Cardiac muscle cell (in vitro differentiated cells and primary cell): ENCODE data around the gene CYP2F1. TPM values are rescaled to one million over a fixed set of nuclear protein-coding genes. Genes with fewer than 3 reads are reported as not detected.
A peak's percentile ranks its signal among the peaks of the same experiment; 100 is the strongest.
"Not testable (repeated sequence)": the region's sequence is repeated elsewhere in the genome, so short reads cannot be mapped to it uniquely, and the experiment has no call there.

ENCODE experiments used
- DNase-seq, 2 donors: peaks; one replicate each; pipeline versions ENCODE4 v3.0.0 to v3.0.0-alpha.2; 2010 to 2017; ENCODE audit warnings: low read depth in 1 of 2, low spot score in 1 of 2
- H3K27ac ChIP-seq: fragments of 200-600 bp; sonication (generic); 2 replicates; pipeline ENCODE4 v1.5.1; 2016
- H3K27me3 ChIP-seq: fragments of 200-600 bp; sonication (generic); 2 replicates; pipeline ENCODE4 v1.6.0; 2016; ENCODE audit warnings: control low read depth
- H3K36me3 ChIP-seq: fragments of 200-600 bp; sonication (generic); 2 replicates; pipeline ENCODE4 v1.5.1; 2016; ENCODE audit warnings: control low read depth
- H3K4me1 ChIP-seq: fragments of 200-600 bp; sonication (generic); 2 replicates; pipeline ENCODE4 v1.8.1; 2017; ENCODE audit warnings: low read depth, mild to moderate bottlenecking, mixed run types
- H3K4me3 ChIP-seq: fragments of 200-600 bp; sonication (generic); 2 replicates; pipeline ENCODE4 v1.5.1; 2016; ENCODE audit warnings: mild to moderate bottlenecking
- H3K9me3 ChIP-seq: fragments of 200-600 bp; sonication (generic); 2 replicates; pipeline ENCODE4 v1.5.1; 2017; ENCODE audit warnings: low read depth, mild to moderate bottlenecking, control low read depth
- polyA plus RNA-seq: library from polyadenylated mRNA; unstranded; fragments of >200 nt; fragmentation: Nextera tagmentation; extraction: Ambion mirVana; gene quantifications from 2 replicates; pipeline ENCODE4 v1.2.1, GENCODE V29; 2016
- total RNA-seq: library from RNA; depleted of rRNA; stranded (reverse); fragments of >200 nt; gene quantifications from 2 replicates; pipeline ENCODE4 v1.2.3, GENCODE V29; 2016
- TF ChIP-seq, protein P1 (sequence below): IDR thresholded peaks from 2 replicates; pipeline ENCODE4 v1.5.1; 2012; ENCODE audit warnings: low read depth, mild to moderate bottlenecking, low read length

CYP2F1 gene
- total and polyA plus RNA-seq, 2 experiments from 2014 or later: not detected

DNA sequence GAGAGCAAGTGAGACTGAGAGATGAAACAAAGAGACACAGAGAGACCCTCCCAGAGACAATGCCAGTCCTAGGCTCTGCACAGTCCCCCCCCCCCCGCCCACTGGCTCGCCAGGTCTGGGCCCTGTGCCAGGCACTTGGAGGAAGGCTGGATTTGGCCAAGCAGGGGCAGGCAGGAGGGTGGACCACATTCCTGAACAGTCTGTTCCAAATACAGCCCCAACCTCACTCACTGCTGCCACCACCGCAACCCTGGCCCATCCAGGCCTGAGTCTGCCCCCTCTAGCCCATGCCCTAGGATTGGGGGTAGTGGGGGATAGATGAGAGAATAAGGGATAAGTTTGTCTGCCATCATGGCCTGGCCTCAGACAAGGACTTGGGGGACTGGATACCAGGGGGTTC, 19.0 kb downstream of the CYP2F1 start:
- Histone ChIP-seq H3K27me3 (no peaks in the 10 kb centered on the region), H3K36me3 (no peaks in the 10 kb centered on the region), H3K4me1 (no peaks in the 10 kb centered on the region), H3K9me3 (no peaks in the 10 kb centered on the region), H3K27ac (no peak overlapping the region), H3K4me3 (no peak overlapping the region)
- peak in 1 of 2 donors; percentile 7 for DNase-seq
- TF ChIP-seq, protein P1, sequence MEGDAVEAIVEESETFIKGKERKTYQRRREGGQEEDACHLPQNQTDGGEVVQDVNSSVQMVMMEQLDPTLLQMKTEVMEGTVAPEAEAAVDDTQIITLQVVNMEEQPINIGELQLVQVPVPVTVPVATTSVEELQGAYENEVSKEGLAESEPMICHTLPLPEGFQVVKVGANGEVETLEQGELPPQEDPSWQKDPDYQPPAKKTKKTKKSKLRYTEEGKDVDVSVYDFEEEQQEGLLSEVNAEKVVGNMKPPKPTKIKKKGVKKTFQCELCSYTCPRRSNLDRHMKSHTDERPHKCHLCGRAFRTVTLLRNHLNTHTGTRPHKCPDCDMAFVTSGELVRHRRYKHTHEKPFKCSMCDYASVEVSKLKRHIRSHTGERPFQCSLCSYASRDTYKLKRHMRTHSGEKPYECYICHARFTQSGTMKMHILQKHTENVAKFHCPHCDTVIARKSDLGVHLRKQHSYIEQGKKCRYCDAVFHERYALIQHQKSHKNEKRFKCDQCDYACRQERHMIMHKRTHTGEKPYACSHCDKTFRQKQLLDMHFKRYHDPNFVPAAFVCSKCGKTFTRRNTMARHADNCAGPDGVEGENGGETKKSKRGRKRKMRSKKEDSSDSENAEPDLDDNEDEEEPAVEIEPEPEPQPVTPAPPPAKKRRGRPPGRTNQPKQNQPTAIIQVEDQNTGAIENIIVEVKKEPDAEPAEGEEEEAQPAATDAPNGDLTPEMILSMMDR: no peak

DNA sequence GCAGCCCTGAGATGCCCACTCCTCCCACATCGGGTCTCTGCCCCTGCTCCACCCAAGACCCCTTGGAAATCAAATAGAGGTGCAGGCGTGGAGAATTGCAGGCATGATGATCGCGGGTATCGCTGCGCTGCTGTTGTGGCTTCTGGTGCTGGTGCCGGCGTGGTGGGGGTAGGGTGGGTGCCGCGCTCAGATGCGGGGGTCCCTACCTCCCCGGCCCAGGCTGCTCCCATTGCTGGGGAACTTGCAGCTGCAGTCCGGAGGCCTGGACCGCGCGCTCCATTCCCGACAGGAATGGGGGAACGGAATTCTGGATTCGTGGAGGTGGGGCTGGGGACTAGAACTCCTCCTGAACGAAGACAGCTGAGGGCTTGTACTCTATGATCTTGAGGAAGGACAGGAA, 20.4 kb downstream of the CYP2F1 start:
- Histone ChIP-seq H3K27me3 (no peaks in the 10 kb centered on the region), H3K27ac (no peak overlapping the region), H3K4me1 (no peaks in the 10 kb centered on the region), H3K9me3 (no peaks in the 10 kb centered on the region), H3K4me3 (no peak overlapping the region), H3K36me3 (no peaks in the 10 kb centered on the region)
- TF ChIP-seq, protein P1: no peak
- DNase-seq: no peak

DNA sequence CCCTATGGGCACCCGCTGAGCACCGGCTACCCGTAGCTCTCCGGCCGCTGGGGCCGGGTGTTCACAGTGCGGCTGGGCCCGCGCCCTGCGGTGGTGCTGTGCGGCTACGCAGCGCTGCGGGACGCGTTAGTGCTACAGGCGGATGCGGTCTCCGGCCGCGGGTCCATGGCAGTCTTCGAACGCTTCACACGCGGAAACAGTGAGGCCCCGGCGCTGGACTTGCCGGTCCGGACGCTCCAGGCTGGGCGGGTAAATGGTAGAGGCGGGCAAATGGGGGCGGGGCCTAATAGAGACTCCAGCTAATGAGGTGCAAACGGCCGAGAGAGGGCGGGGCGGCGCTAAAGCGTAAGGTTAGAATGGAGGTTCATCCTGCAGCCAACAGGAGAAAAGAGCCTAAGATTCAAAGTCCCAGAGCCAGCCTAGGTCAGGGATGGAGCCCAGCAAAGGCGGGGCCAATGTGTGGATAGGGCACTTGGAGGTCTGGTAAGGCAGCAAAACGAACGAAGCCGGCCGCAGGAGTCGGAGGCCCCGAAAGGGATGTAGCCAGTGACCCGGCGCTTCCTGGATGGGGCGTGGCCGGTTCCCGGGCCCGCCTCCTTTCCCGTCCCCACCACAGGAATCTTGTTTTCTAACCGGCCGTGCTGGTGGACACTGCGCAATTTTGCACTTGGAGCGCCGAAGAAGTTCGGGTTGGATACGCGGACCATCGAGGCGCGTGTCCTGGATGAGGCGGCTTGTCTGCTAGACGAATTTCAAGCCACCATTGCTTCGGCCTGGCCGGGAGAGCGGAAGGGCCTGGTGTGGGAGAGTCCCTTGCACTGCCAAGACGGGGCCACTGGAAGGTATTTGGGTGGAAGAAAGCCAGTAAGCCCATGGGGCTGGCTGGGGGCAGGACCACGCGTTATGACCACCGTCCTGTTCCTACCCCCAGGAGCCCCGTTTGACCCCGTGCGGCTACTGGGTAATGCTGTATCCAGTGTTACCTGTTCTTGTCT, 21.5 kb downstream of the CYP2F1 start:
- not testable (repeated sequence) for H3K27me3 ChIP-seq, H3K9me3 ChIP-seq, H3K4me1 ChIP-seq, H3K36me3 ChIP-seq
- Histone ChIP-seq H3K4me3 (peak overlapping the region; percentile 25), H3K27ac (peak overlapping the region; percentile 45)
- DNase-seq: peak; percentile 73 to 86

DNA sequence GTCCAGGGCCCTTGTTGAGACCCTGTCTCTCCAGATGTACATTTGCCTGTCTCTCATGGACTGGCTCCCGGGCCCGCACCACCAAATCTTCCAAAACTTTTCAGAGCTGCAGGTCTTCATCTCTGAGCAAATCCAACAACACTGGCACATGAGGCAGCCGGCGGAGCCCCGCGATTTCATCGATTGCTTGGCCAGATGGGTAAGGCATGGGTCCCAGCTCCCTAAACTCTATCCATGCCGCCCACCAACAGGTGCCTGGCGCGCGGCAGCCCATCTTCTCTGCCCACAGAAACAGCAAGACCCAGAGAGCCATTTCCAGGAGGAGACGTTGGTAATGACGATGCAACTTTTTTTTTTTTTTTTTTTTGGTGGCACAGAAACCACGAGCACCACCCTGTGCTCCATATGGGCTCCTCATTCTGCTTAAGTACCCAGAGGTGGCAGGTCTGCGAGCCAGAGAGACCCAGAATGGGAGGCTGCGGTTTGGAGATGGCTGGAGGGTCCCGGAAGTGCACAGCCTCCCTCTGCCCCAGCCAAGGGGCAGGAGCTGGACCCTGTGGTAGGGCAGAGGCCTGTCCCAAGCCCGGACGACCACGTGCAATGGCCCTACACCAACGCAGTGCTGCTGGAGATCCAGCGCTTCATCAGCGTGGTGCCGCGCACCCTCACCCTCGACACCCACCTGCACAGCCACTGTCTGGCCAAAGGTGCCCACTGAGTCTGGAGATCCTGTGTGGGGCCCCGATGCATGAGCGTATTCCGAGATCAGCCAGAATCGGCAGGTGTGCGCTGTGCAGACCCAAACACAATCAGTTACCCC, 22.6 kb downstream of the CYP2F1 start:
- DNase-seq: no peak
- Histone ChIP-seq H3K27ac (no peak overlapping the region), H3K4me1 (no peaks in the 10 kb centered on the region), H3K4me3 (no peak overlapping the region), H3K36me3 (no peaks in the 10 kb centered on the region), H3K27me3 (no peaks in the 10 kb centered on the region), H3K9me3 (no peaks in the 10 kb centered on the region)
- TF ChIP-seq, protein P1: no peak

DNA sequence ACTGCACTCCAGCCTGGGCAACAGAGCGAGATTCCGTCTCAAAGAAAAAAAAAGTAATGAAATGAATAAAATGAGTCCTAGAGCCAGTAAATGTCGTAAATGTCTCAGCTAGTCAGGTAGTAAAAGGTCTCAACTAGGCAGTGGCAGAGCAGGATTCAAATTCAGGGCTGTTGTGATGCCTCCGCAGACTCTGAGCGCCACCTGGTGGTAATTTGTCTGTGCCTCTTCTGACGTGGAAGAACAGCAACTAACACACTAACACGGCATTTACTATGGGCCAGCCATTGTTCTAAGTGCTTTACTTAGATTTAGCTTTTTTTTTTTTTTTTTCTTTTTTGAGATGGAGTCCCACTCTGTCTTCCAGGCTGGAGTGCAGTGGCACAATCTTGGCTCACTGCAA, 30.2 kb downstream of the CYP2F1 start:
- Histone ChIP-seq H3K4me3 (no peak overlapping the region), H3K9me3 (no peaks in the 10 kb centered on the region), H3K27me3 (no peaks in the 10 kb centered on the region), H3K4me1 (no peaks in the 10 kb centered on the region), H3K36me3 (no peaks in the 10 kb centered on the region), H3K27ac (no peak overlapping the region)
- TF ChIP-seq, protein P1: peak; percentile 74
- peak; percentile 70 to 92 for DNase-seq

DNA sequence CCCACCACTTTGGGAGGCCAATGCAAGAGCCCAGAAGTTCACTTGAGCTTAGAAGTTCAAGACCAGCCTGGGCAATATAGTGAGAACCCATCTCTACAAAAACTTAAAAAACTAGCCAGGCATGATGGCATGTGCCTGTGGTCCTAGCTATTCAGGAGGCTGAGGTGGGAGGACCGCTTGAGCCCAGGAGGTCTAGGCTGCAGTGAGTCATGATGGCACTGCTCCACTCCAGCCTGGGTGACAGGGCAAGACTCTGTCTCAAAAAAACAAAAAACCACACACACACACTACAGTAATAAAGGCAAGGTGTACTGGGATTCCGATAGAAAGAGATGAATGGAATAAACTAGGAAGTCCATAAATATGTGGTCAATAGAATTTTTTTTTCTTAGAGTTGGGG, 35.6 kb downstream of the CYP2F1 start:
- Histone ChIP-seq H3K36me3 (no peaks in the 10 kb centered on the region), H3K4me1 (no peaks in the 10 kb centered on the region), H3K27ac (no peak overlapping the region), H3K4me3 (no peak overlapping the region), H3K27me3 (no peaks in the 10 kb centered on the region), H3K9me3 (no peaks in the 10 kb centered on the region)
- no peak for DNase-seq
- TF ChIP-seq, protein P1: no peak

DNA sequence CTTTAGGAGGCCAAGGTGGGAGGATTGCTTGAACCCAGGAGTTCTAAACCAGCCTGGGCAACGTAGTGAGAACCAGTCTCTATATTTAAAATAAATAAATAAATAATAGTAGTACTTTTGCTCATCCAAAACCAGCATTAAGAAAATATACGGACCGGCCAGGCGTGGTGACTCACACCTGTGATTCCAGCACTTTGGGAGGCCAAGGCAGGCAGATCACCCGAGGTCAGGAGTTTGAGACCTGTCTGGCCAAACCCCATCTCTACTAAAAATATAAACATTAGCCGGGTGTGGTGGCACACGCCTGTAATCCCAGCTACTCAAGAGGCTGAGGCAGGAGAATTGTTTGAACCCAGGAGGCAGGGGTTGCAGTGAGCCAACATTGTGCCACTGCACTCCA, 36.8 kb downstream of the CYP2F1 start:
- DNase-seq, H3K4me1 ChIP-seq, H3K27ac ChIP-seq, H3K27me3 ChIP-seq, H3K4me3 ChIP-seq, H3K9me3 ChIP-seq, H3K36me3 ChIP-seq: not testable (repeated sequence)
